HG03460 (cell line): Measurements from ENCODE around the gene ZBTB34.
A peak's percentile ranks its signal among the peaks of the same experiment; 100 is the strongest.
"Not testable (repeated sequence)": the region's sequence is repeated elsewhere in the genome, so short reads cannot be mapped to it uniquely, and the experiment has no call there.

ENCODE experiments used
- ATAC-seq: cut with Tn5 transposase; IDR thresholded peaks from one replicate; pipeline ENCODE4 v1.9.1; 2021; ENCODE audit not compliant: unreplicated experiment

Gene ZBTB34, protein sequence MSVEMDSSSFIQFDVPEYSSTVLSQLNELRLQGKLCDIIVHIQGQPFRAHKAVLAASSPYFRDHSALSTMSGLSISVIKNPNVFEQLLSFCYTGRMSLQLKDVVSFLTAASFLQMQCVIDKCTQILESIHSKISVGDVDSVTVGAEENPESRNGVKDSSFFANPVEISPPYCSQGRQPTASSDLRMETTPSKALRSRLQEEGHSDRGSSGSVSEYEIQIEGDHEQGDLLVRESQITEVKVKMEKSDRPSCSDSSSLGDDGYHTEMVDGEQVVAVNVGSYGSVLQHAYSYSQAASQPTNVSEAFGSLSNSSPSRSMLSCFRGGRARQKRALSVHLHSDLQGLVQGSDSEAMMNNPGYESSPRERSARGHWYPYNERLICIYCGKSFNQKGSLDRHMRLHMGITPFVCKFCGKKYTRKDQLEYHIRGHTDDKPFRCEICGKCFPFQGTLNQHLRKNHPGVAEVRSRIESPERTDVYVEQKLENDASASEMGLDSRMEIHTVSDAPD

DNA sequence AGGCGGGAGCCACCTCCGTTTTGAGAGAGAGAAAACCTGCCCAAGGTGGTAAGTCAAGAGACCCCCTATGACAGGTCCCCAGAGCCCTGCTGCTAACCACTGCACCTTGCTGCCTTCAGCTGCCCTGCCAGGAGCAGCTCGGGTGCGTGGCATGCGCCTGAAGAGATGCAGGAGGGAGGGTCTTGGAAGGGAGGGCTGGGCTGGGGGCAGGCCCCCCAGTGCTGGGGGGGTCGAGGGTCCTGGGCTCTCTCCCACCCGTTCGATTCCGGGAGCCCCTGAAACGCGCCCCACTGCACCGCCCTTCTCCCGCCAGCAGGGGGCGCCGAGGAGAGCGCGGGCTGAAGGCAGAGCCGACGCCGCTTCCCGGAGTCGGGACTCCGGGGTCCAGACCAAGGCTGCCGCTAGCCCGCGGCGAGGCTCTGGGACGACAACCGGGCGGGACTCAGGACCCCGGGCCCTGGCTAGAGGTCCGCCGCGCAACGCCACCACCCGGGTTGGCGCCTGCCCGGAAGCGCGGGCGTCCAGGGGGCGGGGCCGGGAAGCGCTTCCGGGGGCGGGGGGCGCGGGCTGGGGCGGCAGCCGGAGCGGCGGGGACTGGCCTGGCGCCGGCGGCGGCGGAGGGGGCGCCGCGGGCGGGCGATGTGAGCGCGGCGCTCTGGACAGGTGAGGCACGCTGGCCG is at the start of gene ZBTB34:
TSS of gene ZBTB34 (plus strand) at position 563 of the 680 bp plus-strand sequence. CDS start 18,761 bp downstream, outside the sequence.
- ATAC-seq: peak; percentile 53

DNA sequence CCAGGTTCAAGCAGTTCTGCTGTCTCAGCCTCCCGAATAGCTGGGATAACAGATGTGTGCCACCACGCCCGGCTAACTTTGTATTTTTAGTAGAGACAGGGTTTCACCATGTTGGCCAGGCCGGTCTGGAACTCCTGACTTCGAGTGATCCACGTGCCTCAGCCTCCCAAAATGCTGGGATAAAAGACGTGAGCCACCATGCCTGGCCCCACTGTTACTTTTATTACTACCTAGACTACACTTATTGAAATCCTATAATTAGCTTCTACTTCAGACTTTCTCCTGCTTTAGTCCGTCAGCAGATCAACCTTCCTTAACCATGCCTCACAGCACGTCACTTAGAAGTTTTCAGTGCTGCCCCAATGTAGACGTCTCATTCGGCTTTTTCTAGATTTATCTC is 47.4 kb upstream of the ZBTB34 start:
- no peak for ATAC-seq

DNA sequence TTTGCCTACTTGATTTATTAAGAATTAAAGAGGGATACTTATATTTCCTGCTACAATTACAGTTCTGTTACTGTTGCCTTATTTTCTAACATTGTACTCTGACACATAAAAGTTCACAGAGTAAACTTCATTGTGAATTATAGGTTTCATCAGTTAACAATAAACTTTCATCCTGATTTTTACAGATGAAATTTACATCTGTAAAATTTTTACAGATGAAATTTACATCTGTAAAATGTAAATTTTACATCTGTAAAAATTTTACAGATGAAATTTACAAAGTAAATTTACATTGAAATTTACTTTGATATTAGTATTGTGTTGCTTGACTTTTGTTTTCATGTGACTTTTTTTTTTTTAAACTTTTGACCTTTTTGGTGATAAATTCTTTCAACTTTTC is 46.3 kb upstream of the ZBTB34 start:
- no peak for ATAC-seq

DNA sequence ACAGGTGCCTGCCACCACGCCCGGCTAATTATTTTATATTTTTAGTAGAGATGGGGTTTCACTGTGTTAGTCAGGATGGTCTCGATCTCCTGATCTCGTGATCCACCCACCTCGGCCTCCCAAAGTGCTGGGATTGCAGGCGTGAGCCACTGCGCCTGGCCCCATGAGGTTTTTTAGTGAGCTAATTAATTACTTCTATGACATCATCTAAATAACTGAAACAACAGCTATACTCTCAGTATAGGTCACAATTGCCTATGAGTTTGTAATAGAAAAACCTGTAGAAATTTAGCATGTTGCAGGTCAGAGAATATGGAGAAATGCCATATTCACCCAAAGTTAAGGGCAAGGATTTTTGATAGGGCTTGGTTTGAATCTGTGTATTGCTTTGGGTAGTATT is 42.8 kb upstream of the ZBTB34 start:
- ATAC-seq: not testable (repeated sequence)

DNA sequence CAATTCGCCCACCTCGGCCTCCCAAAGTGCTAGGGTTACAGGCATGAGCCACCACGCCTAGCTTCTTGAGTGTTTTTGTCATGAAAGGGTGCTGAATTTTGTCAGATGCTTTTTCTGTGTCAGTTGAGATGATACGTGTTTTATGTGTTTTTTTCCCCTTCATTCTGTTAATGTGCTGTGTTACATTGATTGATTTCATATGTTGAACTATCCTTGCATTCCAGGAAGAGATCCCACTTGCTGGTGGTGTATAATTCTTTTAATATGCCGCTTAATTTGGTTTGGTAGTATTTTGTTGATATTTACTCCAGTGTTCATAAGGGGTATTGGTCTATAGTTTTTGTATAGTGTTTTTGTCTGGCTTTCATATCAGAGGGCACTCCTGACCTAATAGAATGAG is 42.0 kb upstream of the ZBTB34 start:
- ATAC-seq: no peak

DNA sequence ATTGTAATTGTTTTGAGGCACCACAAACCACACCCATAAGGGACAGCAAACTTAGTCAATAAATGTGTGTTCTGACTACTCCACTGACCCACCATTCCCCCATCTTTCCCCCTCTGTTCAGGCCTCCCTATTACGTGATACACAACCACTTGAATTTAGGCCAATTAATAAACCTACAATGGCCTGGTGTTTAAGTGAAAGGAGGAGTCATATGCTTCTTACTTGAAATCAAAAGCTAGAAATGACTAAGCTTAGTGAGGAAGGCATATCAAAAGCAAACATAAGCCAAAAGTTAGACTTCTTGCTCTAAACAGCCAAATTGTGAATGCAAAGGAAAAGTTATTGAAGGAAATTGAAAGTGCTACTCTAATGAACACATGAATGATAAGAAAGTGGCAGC is 41.0 kb upstream of the ZBTB34 start:
- ATAC-seq: no peak

DNA sequence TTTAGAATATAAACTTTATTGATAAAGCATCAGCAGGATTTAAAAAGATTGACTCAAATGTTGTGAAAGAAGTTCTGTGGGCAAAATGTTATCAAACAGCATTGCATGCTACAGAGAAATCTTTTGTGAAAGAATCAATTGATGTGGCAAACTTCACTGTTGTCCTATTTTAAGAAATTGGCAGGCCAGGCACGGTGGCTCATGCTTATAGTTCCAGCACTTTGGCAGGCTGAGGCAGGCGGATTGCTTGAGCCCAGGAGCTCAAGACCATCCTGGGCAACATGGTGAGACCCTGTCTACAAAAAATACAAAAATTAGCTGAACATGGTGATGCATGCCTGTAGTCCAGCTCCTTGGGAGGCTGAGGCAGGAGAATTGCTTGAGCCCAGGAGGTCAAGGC is 38.2 kb upstream of the ZBTB34 start:
- ATAC-seq: no peak

DNA sequence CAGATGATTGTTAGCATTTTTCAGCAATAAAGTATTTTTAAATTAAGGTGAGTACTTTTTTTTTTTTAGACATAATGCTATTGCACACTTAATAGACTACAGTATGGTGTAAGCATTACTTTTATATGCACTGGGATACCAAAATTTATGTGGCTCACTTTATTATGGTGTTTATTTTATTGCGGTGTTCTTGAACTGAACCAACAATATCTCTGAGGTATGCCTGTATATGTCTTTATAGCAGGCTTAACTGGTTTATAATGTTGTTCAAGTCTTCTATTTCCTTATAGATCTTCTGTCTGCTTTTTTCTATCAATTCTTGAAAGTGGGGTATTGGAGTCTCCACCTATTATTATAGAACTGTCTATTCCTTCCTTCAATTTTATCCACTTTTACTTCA is 37.6 kb upstream of the ZBTB34 start:
- ATAC-seq: no peak

DNA sequence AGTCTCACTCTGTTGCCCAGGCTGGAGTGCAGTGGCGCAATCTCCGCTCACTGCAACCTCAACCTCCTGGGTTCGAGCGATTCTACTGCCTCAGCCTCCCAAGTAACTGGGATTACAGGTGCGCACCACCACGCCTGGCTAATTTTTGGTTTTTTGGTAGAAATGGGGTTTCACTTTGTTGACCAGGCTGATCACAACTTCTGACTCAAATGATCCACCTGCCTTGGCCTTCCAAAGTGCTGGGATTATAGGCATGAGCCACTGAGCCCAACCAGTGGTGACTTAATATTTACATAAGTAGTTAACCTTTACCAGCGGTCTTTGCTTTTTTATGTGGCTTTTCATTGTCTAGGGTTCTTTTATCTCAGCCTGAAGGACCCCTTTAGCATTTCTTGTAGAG is 36.4 kb upstream of the ZBTB34 start:
- not testable (repeated sequence) for ATAC-seq

DNA sequence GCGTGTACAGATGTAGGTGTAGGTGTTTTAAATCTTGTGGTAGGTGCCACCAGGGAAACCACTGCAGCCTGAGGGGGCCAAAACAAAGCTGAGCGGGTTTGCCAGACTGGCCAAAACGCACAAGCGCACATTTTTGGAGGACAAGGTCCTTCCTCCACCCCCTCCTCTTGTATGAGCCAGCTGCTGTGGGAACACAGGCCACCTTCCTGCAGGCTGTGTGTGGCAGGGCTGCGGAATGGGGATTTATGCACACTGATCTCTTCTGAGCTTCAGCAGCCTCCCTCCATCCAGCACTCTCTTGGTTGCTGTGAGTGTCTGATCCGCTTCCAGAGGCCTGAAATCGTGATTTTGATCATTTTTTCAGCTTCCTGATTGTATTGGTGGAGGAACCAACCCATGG is 33.2 kb upstream of the ZBTB34 start:
- no peak for ATAC-seq

DNA sequence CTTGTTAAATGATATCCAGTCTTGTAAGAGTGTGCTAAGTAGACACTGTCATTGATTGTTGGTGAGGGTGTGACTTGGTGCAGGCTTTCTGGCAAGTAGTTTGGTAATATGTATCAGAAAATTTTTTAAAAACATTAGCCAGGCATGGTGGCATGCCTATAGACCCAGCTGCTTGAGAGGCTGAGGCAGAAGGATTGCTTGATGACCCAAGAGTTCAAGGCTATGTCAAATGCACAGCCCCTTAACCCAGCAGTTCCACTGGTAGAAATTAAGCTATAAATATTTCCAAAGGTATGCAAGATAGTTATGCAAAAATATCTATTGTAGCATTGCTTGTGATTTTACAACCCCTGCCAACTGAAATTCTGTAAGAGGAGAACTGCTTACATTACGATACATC is 31.4 kb upstream of the ZBTB34 start:
- ATAC-seq: no peak

DNA sequence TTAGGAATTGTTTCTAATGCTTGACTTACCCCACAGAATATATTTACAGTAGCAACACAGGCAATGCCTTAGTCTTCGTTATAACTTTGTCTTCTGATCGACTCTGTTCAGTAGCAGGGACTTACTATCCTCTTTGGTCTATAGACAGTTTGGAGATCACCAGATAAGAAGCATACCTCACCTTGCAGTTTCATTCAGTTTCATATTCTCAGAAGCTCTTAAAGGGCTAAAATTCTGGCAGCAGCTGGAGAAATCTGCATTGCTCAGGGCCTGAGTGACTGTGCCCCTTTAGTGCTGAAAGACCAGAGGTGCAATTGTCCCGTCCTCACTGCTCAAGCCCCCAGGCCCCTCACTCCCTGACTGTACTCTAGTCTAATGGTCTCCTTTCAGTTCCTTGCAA is 29.6 kb upstream of the ZBTB34 start:
- ATAC-seq: no peak

DNA sequence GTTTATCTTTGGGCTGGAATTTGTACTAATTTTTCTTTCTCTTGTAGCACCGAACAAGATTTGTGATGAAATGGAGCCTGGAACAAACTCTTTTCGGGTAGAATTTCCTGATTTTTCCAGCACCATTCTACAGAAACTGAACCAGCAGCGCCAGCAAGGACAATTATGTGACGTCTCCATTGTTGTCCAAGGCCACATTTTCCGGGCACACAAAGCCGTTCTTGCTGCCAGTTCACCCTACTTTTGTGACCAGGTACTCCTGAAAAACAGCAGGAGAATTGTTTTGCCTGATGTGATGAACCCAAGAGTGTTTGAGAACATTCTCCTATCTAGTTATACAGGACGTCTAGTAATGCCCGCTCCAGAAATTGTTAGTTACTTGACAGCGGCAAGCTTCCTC is 28.0 kb upstream of the ZBTB34 start:
- no peak for ATAC-seq

DNA sequence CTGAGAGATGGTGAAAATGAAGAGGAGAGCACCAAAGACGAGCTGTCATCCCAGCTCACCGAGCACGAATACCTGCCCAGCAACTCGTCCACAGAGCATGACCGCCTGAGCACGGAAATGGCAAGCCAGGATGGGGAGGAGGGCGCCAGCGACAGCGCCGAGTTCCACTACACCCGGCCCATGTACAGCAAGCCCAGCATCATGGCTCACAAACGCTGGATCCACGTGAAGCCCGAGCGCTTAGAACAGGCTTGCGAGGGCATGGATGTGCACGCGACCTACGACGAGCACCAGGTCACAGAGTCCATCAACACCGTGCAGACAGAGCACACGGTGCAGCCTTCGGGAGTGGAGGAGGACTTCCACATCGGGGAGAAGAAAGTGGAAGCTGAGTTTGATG is 27.4 kb upstream of the ZBTB34 start:
- ATAC-seq: no peak

DNA sequence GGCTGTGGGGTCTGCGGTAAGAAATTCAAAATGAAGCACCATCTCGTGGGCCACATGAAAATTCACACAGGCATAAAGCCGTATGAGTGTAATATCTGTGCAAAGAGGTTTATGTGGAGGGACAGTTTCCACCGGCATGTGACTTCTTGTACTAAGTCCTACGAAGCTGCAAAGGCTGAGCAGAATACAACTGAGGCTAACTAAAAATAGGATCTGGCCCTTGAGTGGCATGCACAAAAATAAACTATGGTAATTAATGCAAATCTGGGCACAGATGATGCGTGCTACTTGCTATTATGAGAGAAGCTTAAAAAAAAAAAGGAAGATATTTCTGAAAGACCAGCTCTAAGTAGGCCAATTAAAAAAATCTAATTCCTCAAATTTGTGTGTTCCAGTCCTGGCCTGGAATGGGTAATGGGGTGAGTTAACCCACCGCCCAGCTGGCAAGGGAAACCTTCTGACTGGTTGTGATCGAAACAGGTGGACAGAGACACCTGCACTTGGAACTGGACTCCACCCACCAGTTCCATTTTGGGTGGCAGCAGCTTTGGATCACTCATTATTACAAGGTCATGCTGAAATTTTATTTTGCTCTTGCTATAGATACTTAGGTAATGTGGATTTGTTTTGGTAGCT is 26.6 kb upstream of the ZBTB34 start:
- ATAC-seq: no peak

DNA sequence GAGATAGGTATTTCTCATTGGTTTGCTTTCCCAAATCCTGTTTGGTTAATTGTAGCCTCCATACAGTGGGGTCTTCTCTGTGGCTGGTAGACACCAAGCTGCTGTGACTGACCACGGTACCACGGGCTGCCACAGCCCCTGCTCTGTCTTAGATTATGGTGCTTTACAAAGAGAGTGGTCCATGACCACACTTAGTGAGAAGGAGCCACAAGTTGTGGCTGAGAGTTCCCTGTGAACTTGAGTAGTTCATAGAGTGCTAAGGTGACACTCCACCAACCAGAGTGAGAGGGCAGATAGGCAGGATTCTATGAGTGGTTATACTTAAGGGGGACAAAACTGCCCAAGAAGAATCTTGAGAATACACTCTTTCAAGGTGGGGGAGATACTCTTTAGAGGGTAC is 25.8 kb upstream of the ZBTB34 start:
- ATAC-seq: no peak

DNA sequence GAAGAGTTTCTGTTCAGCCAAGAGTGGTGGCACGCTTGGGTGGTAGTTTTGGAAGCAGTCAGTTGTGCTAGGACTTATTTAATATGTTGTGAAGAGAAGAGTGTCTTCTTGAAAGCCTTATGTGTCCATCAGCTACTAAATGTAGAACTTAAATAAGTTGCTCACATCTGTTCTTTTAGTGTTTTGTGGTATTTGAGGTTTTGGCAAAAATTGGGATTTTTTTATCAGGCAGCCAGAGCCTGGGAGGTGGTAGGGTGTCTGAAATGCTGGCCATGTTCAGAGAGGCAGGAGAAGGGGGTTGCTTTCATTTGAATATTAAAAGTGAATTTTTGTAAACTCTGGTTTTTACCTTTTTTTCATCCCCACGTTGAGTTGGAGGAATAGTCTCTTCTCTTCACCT is 24.2 kb upstream of the ZBTB34 start:
- ATAC-seq: no peak

DNA sequence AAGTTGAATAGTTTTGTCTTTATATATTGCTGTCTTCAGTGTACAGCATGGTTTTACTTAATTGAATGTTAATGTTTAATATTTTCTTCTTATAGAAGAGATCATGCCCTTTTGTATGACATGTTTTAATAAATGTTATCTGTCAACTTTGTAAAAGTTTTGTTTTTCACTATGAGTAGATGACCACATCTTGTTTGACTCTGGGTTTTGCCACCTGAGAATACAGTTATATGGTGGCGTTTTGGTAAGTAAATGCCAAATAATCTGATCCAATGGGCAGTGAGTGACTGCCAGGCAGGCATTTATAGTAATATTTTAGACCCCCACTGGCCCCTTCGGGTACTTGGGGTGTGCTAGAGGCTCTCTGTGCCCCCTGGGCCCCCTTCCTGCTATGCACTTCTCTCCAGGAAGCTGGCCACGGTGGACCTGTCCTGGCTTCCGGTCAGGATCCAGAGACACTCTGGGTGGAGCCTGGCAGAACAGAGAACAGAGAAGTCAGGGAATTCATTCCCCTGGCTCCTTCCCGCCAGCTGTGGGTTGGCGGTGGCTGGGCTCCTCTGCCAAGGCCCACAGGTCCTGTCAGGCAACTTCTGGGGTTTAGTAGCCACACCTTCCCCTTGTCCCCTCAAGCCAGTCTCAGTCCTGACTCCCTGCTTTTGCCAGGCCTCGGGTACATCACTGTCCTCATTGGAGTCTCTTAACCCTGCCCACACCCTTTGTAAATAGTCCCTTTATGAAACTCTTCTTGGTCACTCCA is 22.2 kb upstream of the ZBTB34 start:
- no peak for ATAC-seq

DNA sequence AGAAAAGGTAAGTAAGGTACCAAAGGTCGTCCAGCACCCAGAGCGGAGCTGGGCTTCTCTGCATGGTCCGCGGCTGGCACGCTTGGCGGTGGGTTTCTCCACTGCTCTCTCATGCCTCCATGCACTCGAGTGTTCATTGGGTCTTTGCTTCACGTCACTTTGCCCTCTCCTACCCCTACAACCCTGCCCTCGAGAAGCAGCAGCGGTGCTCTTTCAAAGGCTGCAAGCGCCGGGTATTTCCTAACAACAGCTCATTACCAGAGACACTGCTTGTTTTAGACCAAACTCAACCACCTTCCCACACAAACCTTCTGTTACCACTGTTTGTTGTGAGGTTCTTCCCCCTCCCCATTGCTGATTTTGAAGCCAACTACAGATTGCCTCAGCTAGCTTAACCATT is 21.5 kb upstream of the ZBTB34 start:
- no peak for ATAC-seq

DNA sequence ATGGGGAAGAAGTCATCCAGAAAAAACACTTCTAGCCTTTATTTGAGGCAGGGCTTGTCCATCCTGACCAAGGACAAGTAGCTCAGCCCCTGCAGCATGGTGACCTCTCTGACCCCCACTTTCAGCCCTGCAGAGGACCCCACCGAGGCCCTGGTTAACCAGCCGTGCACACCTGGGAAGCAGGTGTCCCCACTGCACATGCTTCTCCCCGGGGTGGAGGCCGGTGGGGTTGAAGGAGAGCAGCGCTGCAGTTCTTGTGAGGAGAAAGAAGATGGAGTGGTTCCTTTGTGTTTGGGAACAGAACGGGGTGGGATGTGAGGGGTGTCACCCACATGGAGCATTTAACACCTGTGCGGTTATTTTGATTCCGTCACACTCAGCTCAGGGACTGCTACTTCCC is 21.1 kb upstream of the ZBTB34 start:
- ATAC-seq: no peak

DNA sequence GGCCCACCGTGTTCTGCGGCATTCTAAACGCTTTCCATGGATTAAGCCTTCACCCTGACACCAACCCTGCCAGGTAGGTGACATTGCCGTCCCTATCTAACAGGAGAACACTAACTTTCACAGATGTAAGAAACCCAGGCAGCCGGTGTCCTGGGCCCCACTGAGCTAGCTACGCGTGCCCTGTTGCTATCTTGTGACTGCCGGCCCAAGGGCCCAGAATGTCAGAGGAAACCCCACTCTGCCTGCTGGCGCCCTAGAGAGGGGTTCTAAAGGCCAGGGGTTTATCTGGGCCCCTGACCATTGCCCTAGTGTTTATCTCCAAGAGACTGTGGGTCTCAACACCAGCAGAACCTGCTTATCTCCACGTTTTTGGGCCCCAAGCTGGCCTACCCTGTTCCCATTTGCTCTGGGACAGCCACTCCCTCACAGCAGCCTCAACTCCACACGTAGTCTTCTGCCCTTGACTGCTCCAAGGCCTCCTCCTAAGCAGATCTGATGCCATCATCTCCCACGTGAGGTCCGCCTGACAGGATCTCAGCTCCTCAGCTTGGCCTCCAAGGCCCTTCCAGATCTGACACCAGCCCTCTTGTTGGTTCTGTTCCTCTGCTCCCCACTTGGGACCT is 18.1 kb upstream of the ZBTB34 start:
- no peak for ATAC-seq
